Measurements from ENCODE around the gene TYROBP.

DNA sequence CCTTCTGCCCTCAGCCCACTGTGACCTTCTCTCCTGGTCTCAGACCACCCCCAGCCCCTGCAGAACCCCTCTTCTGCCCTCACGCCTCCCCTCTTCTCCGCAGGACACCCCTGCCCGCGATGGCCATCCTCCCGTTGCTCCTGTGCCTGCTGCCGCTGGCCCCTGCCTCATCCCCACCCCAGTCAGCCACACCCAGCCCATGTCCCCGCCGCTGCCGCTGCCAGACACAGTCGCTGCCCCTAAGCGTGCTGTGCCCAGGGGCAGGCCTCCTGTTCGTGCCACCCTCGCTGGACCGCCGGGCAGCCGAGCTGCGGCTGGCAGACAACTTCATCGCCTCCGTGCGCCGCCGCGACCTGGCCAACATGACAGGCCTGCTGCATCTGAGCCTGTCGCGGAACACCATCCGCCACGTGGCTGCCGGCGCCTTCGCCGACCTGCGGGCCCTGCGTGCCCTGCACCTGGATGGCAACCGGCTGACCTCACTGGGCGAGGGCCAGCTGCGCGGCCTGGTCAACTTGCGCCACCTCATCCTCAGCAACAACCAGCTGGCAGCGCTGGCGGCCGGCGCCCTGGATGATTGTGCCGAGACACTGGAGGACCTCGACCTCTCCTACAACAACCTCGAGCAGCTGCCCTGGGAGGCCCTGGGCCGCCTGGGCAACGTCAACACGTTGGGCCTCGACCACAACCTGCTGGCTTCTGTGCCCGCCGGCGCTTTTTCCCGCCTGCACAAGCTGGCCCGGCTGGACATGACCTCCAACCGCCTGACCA, 31.4 kb upstream of the TYROBP start:
- TF ChIP-seq, protein P1, sequence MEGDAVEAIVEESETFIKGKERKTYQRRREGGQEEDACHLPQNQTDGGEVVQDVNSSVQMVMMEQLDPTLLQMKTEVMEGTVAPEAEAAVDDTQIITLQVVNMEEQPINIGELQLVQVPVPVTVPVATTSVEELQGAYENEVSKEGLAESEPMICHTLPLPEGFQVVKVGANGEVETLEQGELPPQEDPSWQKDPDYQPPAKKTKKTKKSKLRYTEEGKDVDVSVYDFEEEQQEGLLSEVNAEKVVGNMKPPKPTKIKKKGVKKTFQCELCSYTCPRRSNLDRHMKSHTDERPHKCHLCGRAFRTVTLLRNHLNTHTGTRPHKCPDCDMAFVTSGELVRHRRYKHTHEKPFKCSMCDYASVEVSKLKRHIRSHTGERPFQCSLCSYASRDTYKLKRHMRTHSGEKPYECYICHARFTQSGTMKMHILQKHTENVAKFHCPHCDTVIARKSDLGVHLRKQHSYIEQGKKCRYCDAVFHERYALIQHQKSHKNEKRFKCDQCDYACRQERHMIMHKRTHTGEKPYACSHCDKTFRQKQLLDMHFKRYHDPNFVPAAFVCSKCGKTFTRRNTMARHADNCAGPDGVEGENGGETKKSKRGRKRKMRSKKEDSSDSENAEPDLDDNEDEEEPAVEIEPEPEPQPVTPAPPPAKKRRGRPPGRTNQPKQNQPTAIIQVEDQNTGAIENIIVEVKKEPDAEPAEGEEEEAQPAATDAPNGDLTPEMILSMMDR (IDR thresholded peaks at IDR 0.05), result no peak
- no peak for TF ChIP-seq EP300 (IDR thresholded peaks at IDR 0.05)
